ENCODE results near the gene RPS15A.

Gene RPS15A

DNA sequence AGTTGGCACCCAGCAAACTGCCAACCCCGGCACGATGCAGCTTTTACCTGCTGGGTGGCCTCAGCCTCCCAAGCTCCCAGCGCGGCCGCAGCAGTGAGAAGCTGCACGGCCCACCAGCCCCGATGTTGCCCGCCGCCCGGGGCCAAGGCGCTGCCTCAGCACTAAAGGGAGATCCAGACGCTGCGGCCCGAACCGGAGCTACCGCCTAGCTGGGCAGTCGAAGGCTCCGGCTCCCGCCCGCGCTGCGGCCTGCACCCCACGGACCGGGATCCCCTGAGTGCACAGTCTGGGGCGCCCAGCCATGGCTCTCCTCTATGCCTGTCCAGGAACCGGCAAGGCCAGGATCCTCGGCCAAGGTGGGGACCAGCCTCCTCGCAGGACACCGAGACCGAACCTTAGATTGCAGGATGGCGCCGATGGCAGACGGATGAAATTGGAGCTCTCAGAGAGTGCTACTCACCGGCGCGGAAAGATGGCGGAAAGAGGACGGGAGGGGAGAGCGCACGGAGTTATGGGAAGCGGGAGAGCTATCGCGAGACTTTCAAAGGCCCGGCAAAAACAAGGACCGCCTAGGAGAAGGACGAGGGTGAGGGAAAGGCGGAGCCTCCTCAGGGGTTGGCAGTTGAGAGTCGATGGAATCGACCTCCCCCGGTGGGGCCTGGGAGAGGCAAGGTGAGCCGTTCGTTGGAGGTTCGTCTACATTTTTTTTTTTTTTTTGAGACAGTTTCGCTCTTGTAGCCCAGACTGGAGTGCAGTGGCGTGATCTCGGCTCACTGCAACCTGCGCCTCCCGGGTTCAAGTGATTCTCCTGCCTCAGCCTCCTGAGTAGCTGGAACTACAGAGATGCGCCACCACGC lies at the start of gene RPS15A:
TSS of gene RPS15A (minus strand) at position 485 of the 857 bp plus-strand sequence. CDS start 1,221 bp downstream, outside the sequence.
- DNase-seq, result peak; percentile 99

DNA sequence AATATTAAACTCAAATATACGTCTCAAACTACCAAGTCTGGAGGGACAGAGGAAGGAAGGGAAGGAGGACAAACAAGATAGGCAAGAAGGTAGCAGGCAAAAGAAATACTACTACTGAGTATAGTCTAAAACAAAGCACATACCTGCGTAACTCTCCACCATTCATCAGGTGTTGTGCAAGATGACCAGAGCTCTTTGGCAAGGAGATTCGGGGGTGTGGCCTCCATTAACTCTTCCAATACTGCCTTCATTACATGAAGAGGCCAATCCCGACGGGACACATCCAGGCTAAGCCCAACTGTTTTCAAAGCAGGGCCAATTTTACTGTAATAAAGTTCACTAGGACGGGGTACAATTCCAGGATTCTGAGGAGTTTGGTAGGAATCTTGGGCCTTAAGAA lies 49.4 kb upstream of the RPS15A start:
- no peak for DNase-seq

GRCh38 chr16:18836702-18837101 lies 46.6 kb upstream of the RPS15A start:
- DNase-seq, result no peak

- DNase-seq, result no peak
Observed at GRCh38 chr16:18834864-18835263, 44.7 kb upstream of the RPS15A start.

DNA sequence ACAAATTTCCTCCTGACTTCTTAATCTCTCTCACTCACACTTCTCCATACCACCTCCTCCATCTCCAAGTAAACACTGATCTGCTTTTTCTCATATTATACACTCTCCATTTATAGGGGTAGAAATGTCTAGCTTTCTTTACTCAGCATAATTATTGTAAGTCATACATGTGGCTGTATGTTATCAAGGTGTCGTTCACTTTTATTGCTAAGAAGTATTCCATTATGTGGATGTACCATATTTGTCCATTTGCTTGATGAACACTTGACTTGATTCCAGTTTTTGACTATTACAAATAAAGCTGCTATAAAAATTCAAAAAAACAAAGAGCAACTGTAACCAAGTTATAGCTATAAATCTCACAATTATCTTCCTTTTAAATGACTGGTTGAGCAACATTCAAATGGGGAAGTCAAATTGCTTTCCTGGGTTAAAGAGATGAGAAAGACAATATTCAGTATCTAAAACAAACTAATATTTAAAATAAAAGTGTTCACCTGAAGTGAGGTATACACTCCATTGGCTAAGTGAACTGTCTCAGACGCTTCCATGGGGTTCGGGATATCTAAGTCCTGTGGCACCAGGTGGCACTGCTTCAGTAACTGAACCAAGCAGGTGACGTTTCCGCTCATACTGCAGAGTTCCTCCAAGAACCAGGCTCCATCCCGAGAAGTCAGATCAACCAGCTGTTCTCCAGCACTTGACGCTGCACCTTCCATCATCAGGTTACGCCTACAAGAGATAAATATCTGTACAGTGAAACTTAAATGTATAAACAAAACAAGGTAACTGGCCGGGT lies 43.8 kb upstream of the RPS15A start:
- DNase-seq, result no peak

DNA sequence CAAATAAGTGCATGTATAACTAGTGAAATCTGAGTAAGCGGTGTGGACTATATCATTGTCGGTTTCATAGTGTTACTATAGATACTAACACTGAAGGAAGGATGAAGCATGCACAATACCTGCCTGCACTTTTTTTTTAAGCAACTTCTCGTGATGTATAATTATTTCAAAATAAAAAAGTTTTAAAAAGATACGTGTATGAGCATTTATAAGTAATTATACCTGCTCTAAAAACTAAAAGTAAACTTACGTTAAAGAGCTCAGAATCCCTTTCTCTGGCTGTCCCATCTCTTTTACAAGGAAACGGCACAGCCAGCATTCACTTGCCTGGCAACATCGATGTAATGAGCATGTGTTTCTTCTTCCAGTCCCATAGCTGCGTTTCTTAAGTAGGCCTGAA lies 42.5 kb upstream of the RPS15A start:
- no peak for DNase-seq

DNA sequence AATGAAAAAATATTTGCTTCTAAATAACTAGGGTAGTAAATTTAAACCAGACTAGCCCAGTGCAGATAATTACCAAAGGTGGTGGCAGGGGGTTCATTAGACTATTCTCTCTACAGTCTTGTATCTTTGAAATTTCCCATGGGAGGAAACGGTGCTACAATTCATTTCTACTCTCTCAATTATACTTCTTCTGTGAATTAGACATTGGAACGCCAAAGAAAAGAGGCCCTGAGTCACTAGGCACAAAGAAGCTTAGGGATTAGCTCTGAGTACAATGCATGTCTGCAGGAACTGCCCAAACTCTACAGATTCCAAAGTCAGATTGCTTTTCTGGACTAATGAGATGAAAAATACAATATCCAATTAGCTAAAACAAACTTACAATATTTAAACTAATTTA lies 41.9 kb upstream of the RPS15A start:
- DNase-seq, result no peak

- no peak for DNase-seq
Observed at GRCh38 chr16:18829251-18829650, 39.1 kb upstream of the RPS15A start.

GRCh38 chr16:18827890-18828289 lies 37.8 kb upstream of the RPS15A start:
- DNase-seq, result no peak

DNA sequence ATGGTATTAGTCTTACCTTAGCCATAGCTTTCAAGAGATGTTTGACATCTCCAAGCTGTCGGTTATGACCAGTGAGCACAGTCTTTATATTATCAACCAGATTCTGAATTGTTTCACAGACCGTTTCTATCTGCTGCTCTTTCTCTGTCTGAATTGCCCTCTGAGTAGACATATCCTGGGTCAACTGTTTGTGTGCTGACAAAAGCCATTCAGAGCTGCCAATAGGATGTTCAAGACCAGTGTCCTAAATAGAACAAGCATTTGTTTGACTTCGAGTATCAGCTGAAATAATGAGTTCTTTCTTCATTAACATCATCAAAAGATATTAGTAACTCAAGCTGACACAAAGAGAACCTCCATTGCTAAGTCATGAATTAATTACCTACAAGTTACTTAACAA lies 26.2 kb upstream of the RPS15A start:
- DNase-seq, result no peak

DNA sequence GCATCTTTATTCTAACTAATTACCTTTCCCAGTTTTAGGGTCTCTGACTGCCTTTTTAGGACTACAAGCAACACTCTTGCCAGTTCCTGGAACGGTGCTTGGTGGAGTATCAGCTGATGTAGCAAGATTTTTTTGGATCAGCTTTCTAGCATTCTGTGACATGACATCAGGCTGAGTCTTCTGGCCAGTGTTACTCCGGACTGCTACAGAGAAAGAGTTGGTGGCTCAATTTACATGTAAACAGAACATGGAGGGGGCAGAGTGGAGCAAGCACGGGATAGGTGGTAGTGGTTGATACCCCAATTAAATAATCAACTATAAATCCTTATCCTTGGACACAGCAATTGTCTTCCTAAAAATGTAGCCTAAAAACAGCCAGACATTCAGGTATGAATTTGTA lies 21.8 kb upstream of the RPS15A start:
- no peak for DNase-seq

DNA sequence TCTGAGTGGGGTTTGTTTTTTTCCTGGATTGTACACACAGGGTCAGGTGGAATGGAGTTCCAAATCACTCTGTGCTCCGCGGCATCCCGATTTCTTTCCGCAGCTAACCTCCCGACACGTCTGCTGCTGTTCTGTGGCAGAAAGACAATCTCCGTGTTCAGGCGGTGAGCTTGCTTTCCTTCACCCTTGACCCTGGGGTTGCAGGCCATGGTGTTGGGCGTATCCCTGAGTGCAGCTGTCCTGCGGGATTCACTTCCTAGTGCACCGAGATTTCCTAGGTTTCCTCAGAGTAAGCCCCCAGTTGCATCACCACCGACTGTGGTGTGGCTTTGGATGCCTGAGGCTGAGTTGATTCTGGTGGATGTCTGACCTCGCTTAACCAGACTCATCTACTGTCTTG lies 19.0 kb upstream of the RPS15A start:
- no peak for DNase-seq

DNA sequence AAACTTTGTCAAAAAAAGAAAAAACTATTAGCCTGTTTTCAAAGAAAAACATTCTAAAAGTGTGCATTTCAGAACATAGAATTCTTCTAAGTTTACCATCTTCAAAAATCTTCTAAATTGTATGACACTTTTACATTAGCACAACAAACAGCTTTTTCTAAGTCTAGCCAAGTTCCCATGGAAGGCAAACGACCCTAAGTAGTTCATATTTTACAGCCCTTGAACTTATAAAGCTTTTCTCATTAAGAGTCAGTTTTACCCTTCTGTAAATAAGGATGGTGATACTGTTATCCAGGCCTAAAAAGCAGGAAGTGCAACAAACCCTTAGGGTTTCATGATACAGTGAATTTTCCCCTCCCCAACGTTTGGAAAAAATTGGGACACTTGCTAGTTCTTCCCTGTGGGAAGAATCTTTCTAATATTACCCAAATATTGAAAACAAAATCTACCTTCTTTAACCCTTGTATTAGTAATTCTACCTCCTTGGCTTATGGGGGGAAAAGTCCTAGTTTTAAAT lies 15.2 kb upstream of the RPS15A start:
- DNase-seq, result no peak

DNA sequence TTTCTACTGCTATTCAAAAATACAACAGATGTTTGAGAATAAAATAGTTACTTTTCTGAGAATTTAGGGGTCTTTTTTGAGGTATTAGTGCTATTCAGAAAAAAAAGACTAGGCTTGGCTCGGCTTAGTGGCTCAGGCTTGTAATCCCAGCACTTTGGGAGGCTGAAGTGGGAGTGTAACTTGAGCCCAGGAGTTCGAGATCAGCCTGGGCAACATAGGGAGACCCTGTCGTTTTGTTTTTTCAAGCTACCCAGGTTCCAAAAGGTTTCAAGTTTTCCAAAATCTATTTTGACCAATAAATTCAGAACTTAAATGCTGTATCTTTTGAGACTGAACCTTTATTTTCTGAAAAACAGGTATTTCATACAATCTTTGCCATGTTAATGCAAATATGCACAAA lies 14.4 kb upstream of the RPS15A start:
- DNase-seq, result no peak

DNA sequence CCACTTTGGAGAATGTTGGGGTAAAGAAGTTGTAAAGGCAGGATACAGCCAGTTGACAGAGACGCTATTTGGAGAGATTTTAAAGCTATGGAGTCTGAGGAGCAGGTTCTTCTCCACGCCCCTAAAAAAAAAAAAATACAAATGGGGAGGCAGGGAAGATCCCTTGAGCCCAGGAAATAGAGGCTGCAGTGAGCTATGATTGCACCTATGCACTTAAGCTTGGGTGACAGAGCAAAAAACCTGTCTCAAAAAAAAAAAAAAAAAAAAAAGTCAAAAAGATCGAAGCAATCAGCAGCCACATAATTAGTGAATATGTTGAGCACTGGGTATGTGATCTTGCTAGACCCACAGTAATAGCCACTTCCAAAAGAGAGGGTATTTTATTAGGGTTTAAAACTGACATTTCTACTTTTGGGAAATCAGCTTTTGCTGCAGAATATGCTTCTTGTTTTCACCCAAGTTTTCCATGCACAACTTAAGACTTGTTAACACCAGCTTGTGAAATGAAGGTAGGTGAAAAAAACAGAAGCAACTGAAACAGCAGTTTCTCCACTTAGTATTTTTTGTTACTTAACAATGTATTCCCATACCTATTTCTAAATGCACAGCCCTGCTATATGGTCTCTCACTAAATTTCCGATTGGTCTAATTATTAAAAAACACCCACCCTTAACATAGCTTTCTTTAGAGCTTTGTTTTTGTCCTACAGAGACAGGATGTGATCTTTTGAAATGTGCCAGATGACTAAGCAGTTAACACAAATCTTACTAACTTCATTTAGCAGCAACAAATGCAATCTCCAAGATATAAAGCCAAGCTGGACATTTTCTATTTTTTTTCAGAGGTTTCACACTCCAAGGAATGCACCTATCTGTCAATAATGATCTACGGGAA lies 13.7 kb upstream of the RPS15A start:
- no peak for DNase-seq

GRCh38 chr16:18802767-18803343 lies 12.7 kb upstream of the RPS15A start:
- DNase-seq, result no peak

- peak; percentile 100 for DNase-seq
Observed at GRCh38 chr16:18801145-18801972, 11.2 kb upstream of the RPS15A start, which contains the start of gene ARL6IP1. ARL6IP1 (minus strand) TSS chr16:18801549; CDS start chr16:18801466, 83 bp downstream.

DNA sequence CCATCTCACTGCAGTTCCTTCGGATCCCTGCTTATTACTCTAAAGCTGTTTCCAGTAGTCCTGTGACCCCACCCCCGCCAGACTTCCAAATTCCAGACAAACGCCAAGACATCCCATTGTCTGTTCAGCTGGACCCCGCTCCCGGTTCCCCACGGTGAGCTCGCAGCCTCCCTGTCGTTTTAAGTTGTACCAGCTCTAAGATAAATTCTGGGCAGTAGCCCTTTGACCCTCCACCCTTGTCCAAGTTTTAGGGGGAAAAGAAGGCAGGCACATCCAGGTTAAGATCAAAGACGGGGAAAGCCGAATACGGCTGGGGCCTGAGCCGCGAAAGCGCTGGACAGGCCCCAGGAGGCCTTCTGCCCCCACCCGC lies 10.6 kb upstream of the RPS15A start:
- DNase-seq, result peak; percentile 66

GRCh38 chr16:18800293-18800692 lies 10.2 kb upstream of the RPS15A start:
- DNase-seq, result peak; percentile 54

DNA sequence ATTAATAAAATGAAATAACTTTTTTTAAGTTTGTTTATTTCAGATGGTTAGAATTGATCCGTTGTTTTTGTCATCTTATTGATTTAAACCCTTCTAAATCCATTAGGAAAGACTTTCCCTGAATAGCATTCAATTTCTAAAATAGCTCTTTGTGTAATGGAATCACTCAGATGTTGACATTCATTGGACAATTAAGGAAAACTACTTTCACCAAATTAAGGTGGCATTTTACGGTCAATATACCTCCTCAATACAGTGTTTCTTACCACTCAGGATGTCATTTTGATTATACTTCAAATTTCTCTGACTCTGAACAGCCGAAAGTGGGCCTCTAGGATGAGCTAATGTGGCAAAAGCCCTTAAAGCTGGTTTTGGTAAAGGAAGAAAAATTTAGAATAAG lies 9.4 kb upstream of the RPS15A start:
- DNase-seq, result no peak

- no peak for DNase-seq
Observed at GRCh38 chr16:18797746-18798145, 7.6 kb upstream of the RPS15A start.

Data from eye (tissue), 1 donor.